Spleen (tissue), 11 donors: ENCODE results near the gene CYP3A5. TPM values are rescaled to one million over a fixed set of nuclear protein-coding genes. Genes with fewer than 3 reads are reported as not detected.

Experiments used
- DNase-seq: peaks from one replicate; pipeline ENCODE4 v3.0.0-alpha.2; 2020
- H3K27ac ChIP-seq, 8 donors: fragments of 200-600 bp; sonication (generic) in 7 of 8; 1 replicate in 4 of 8; 2 replicates in 4 of 8; pipeline versions ENCODE4 v1.5.0 to v1.8.0; 2016 to 2021; ENCODE audit warnings: inconsistent platforms in 4 of 8, mild to moderate bottlenecking in 4 of 8, moderate library complexity in 1 of 8
- H3K27me3 ChIP-seq, 7 donors: fragments of 200-600 bp; sonication (generic) in 6 of 7; replicated peaks in 1 of 7; 1 replicate in 4 of 7; 2 replicates in 3 of 7; pipeline versions ENCODE4 v1.5.0 to v1.8.0; 2016 to 2021; ENCODE audit warnings: inconsistent platforms in 3 of 7, mild to moderate bottlenecking in 1 of 7
- H3K36me3 ChIP-seq, 6 donors: fragments of 200-600 bp; sonication (generic) in 5 of 6; 1 replicate in 4 of 6; 2 replicates in 2 of 6; pipeline versions ENCODE4 v1.5.0 to v1.8.0; 2016 to 2021; ENCODE audit warnings: inconsistent platforms in 2 of 6
- H3K4me1 ChIP-seq, 6 donors: fragments of 200-600 bp; sonication (generic) in 5 of 6; 1 replicate in 3 of 6; 2 replicates in 3 of 6; pipeline versions ENCODE4 v1.5.0 to v1.8.0; 2016 to 2021; ENCODE audit warnings: inconsistent platforms in 3 of 6
- H3K4me3 ChIP-seq, 8 donors: fragments of 200-600 bp; sonication (generic) in 7 of 8; 1 replicate in 4 of 8; 2 replicates in 4 of 8; pipeline versions ENCODE4 v1.5.0 to v1.8.0; 2016 to 2021; ENCODE audit warnings: inconsistent platforms in 4 of 8, mild to moderate bottlenecking in 4 of 8, moderate library complexity in 2 of 8
- H3K9me3 ChIP-seq, 8 donors: fragments of 200-600 bp; sonication (generic) in 7 of 8; 1 replicate in 4 of 8; 2 replicates in 4 of 8; pipeline versions ENCODE4 v1.5.0 to v1.8.0; 2016 to 2021; ENCODE audit warnings: inconsistent platforms in 4 of 8
- POLR2A ChIP-seq, 3 donors: fragments of 450-650 bp; IDR thresholded peaks; one replicate each; pipeline ENCODE4 v1.5.1; 2017; ENCODE audit warnings: antibody characterized with exemption in 3 of 3, mild to moderate bottlenecking in 1 of 3
- POLR2AphosphoS5 ChIP-seq, 3 donors: sonication (generic); formaldehyde crosslinking; IDR thresholded peaks; one replicate each; pipeline ENCODE4 v1.5.1; 2017; ENCODE audit warnings: antibody characterized with exemption in 3 of 3
- WGBS, 5 donors: extraction: QIAGEN DNeasy Blood & Tissue Kit in 3 of 5; methylation state at CpG; one replicate each; pipeline versions ENCODE4 v1.1.5 to v1.1.7; 2013 to 2018; 5-methylcytosine and 5-hydroxymethylcytosine counted together
- intact Hi-C: fragments of 100-400 bp; cut with DNase I; formaldehyde crosslinking; loops from one replicate; pipeline ENCODE4 v1.15.0; 2023; ENCODE audit warnings: low total_unique reads
- polyA plus RNA-seq, 3 donors: library from polyadenylated mRNA; stranded (reverse); fragments of 200-250 nt; gene quantifications; one replicate each; pipeline ENCODE4 v1.2.1, GENCODE V29; 2013
- small RNA-seq, 4 donors: library from RNA; depleted of rRNA; stranded (forward); fragments of <200 nt; gene quantifications; one replicate each; pipeline ENCODE3, GENCODE V24; 2016
- total RNA-seq, 7 donors: library from RNA; depleted of rRNA in 3 of 7; stranded (reverse); fragments of >200 nt in 3 of 7; fragmentation: NEBNext Ultra II Directional in 4 of 7; extraction: Animal tissue kit (Norgen Biotek cat#: 25700) in 4 of 7; gene quantifications; one replicate each; pipeline versions ENCODE4 v1.1.0 to v1.2.1, GENCODE V29; 2016 to 2021
- TF ChIP-seq, protein P1 (sequence below), 11 experiments: fragments of 200-600 bp in 7 of 11; fragments of 450-650 bp in 4 of 11; sonication (generic) in 4 of 11; IDR thresholded peaks in 8 of 11; conservative IDR thresholded peaks in 3 of 11; 1 replicate in 7 of 11; 2 replicates in 4 of 11; pipeline versions ENCODE4 v1.4.0 to v1.8.0; 2016 to 2021; ENCODE audit warnings: antibody characterized with exemption in 11 of 11, inconsistent platforms in 4 of 11, mild to moderate bottlenecking in 1 of 11
- donor health status: healthy with polysubstance abuse.
- donor health status: DM: no; HTN: no; CAD: no; lungs with moderate emphysema.
- donor health status: DM: no; HTN: no; CAD: no.
- donor health status: Bipolar disorder and iron deficiency.
- donor health status: healthy.
- donor health status: DM: no; HTN: no; CAD: no.
- donor health status: DM: yes; HTN: yes; CAD: no.

CYP3A5 gene
- total and polyA plus RNA-seq, 10 donors = 0.09 to 0.10 TPM; not detected in 8

GRCh38 chr7:99599836-99600235 is 80.0 kb downstream of the CYP3A5 start:
- Histone ChIP-seq H3K27ac (no peak overlapping the region), H3K4me3 (no peak overlapping the region), H3K4me1 (no peaks in the 10 kb centered on the region), H3K36me3 (no peaks in the 10 kb centered on the region), H3K9me3 (no peaks in the 10 kb centered on the region), H3K27me3 (no peaks in the 10 kb centered on the region)
- TF ChIP-seq POLR2A (IDR thresholded peaks at IDR 0.05) (no peak), POLR2AphosphoS5 (IDR thresholded peaks at IDR 0.05) (no peak)
- TF ChIP-seq, protein P1, sequence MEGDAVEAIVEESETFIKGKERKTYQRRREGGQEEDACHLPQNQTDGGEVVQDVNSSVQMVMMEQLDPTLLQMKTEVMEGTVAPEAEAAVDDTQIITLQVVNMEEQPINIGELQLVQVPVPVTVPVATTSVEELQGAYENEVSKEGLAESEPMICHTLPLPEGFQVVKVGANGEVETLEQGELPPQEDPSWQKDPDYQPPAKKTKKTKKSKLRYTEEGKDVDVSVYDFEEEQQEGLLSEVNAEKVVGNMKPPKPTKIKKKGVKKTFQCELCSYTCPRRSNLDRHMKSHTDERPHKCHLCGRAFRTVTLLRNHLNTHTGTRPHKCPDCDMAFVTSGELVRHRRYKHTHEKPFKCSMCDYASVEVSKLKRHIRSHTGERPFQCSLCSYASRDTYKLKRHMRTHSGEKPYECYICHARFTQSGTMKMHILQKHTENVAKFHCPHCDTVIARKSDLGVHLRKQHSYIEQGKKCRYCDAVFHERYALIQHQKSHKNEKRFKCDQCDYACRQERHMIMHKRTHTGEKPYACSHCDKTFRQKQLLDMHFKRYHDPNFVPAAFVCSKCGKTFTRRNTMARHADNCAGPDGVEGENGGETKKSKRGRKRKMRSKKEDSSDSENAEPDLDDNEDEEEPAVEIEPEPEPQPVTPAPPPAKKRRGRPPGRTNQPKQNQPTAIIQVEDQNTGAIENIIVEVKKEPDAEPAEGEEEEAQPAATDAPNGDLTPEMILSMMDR (IDR thresholded peaks at IDR 0.05 in 8 of 11, conservative IDR thresholded peaks at IDR 0.05 in 3 of 11) = no peak
- intact Hi-C loops = no loop called here
- WGBS, 5 donors = 69 to 91% (median 77%) methylated on average over 4 of the region's 4 CpGs
- DNase-seq = no peak

Small RNAs within 50 kb of the gene (small RNA-seq; reads per million reads assigned to genes)
- 0 reads per million in 4 donors for gene CYP3A51P
- gene CYP3A7-CYP3A51P = 0 reads per million in 4 donors

Other genes starting within 250 kb of the CYP3A5 start
- 10 to 100 TPM in 1 of 7 donors, 1 to 10 TPM in 6; 4.0 to 17.5 (median 7.5) TPM for gene PTCD1, start 241.2 kb downstream of the CYP3A5 start, total RNA-seq
- gene PTCD1, start 241.2 kb downstream of the CYP3A5 start, polyA plus RNA-seq = 1 to 10 TPM; 2.1 to 4.4 (median 3.2) TPM
- gene CPSF4, start 241.1 kb downstream of the CYP3A5 start, total RNA-seq = 10 to 100 TPM; 29.9 to 40.3 (median 35.1) TPM
- gene CPSF4, start 241.1 kb downstream of the CYP3A5 start, polyA plus RNA-seq = 10 to 100 TPM; 28.7 to 49.6 (median 46.7) TPM
- 100 to 1,000 TPM; 129 to 348 (median 166) TPM for gene ATP5MF, start 213.8 kb downstream of the CYP3A5 start, total RNA-seq
- 100 to 1,000 TPM; 689 to 920 (median 827) TPM for gene ATP5MF, start 213.8 kb downstream of the CYP3A5 start, polyA plus RNA-seq
- gene ZNF789, start 207.1 kb downstream of the CYP3A5 start, total RNA-seq = 10 to 100 TPM in 6 of 7 donors, 1 to 10 TPM in 1; 8.9 to 21.1 (median 13.6) TPM
- gene ZNF789, start 207.1 kb downstream of the CYP3A5 start, polyA plus RNA-seq = 10 to 100 TPM; 10.7 to 22.5 (median 13.6) TPM
- 10 to 100 TPM; 46.3 to 96.2 (median 52.0) TPM for gene ZNF394, start 179.7 kb downstream of the CYP3A5 start, total RNA-seq
- gene ZNF394, start 179.7 kb downstream of the CYP3A5 start, polyA plus RNA-seq = 10 to 100 TPM; 25.8 to 37.5 (median 32.3) TPM
- gene ZKSCAN5, start 175.3 kb downstream of the CYP3A5 start, total RNA-seq = 10 to 100 TPM in 3 of 7 donors, 1 to 10 TPM in 4; 7.5 to 12.2 (median 9.2) TPM
- 1 to 10 TPM; 2.9 to 3.6 (median 3.0) TPM for gene ZKSCAN5, start 175.3 kb downstream of the CYP3A5 start, polyA plus RNA-seq
- gene FAM200A, start 127.9 kb downstream of the CYP3A5 start, total RNA-seq = 1 to 10 TPM; 5.3 to 9.2 (median 6.1) TPM
- gene FAM200A, start 127.9 kb downstream of the CYP3A5 start, polyA plus RNA-seq = 1 to 10 TPM; 4.9 to 5.5 (median 5.0) TPM
- gene ZNF655, start 121.4 kb downstream of the CYP3A5 start, total RNA-seq = 100 to 1,000 TPM in 3 of 7 donors, 10 to 100 TPM in 4; 70.9 to 176 (median 98.2) TPM
- gene ZNF655, start 121.4 kb downstream of the CYP3A5 start, polyA plus RNA-seq = 10 to 100 TPM; 34.5 to 56.1 (median 49.8) TPM
- gene TMEM225B, start 81.7 kb downstream of the CYP3A5 start, total RNA-seq = 1 to 10 TPM in 2 of 7 donors, under 1 TPM in 3, not detected in 2; 0.43 to 1.4 (median 0.77) TPM
- gene TMEM225B, start 81.7 kb downstream of the CYP3A5 start, polyA plus RNA-seq = 1 to 10 TPM in 2 of 3 donors, under 1 TPM in 1; 0.91 to 1.6 (median 1.3) TPM
- gene ZSCAN25, start 63.0 kb downstream of the CYP3A5 start, total RNA-seq = 10 to 100 TPM; 18.7 to 30.8 (median 26.4) TPM
- 1 to 10 TPM; 3.8 to 7.2 (median 4.2) TPM for gene ZSCAN25, start 63.0 kb downstream of the CYP3A5 start, polyA plus RNA-seq
- gene CYP3A7, start 55.2 kb upstream of the CYP3A5 start, total RNA-seq = not detected
- gene CYP3A7, start 55.2 kb upstream of the CYP3A5 start, polyA plus RNA-seq = not detected
- not detected for gene CYP3A4, start 104.2 kb upstream of the CYP3A5 start, total RNA-seq
- gene CYP3A4, start 104.2 kb upstream of the CYP3A5 start, polyA plus RNA-seq = not detected
- gene CYP3A43, start 148.0 kb upstream of the CYP3A5 start, total RNA-seq = 1 to 10 TPM in 1 of 7 donors, under 1 TPM in 1, not detected in 5; 0.39 to 1.2 TPM
- gene CYP3A43, start 148.0 kb upstream of the CYP3A5 start, polyA plus RNA-seq = not detected
- under 1 TPM in 1 of 7 donors, not detected in 6; 0.94 TPM for gene OR2AE1, start 197.0 kb upstream of the CYP3A5 start, total RNA-seq
- not detected for gene OR2AE1, start 197.0 kb upstream of the CYP3A5 start, polyA plus RNA-seq
- gene TRIM4, start 239.5 kb upstream of the CYP3A5 start, total RNA-seq = 10 to 100 TPM; 34.7 to 58.5 (median 40.3) TPM
- 10 to 100 TPM; 14.3 to 20.9 (median 14.7) TPM for gene TRIM4, start 239.5 kb upstream of the CYP3A5 start, polyA plus RNA-seq
- gene GJC3, start 249.6 kb upstream of the CYP3A5 start, total RNA-seq = 1 to 10 TPM in 1 of 7 donors, under 1 TPM in 1, not detected in 5; 0.47 to 1.0 TPM
- gene GJC3, start 249.6 kb upstream of the CYP3A5 start, polyA plus RNA-seq = under 1 TPM in 2 of 3 donors, not detected in 1; 0.29 to 0.53 TPM